SU-DHL-6 (cell line): ENCODE results near the gene PRKCA.

Experiments
- H2AFZ ChIP-seq: fragments of 200-600 bp; sonication (generic); 2 replicates; pipeline ENCODE4 v1.6.1; 2014; ENCODE audit warnings: low read depth, mild to moderate bottlenecking, moderate library complexity, mixed read lengths, antibody characterized with exemption, low read length; ENCODE audit not compliant: severe bottlenecking
- H3F3A ChIP-seq: fragments of 200-600 bp; shearing (Covaris generic); 2 replicates; pipeline ENCODE4 v1.6.0; 2016; ENCODE audit warnings: antibody characterized with exemption, mild to moderate bottlenecking; ENCODE audit not compliant: insufficient read depth
- H3K27ac ChIP-seq: fragments of 200-600 bp; sonication (generic); 2 replicates; pipeline ENCODE4 v1.5.1; 2016; ENCODE audit warnings: low read depth, mild to moderate bottlenecking, low read length, moderate library complexity, mixed read lengths
- H3K27me3 ChIP-seq: fragments of 200-600 bp; sonication (generic), shearing (Covaris generic); 2 replicates; pipeline ENCODE4 v1.6.0; 2014; ENCODE audit warnings: mild to moderate bottlenecking, low read length
- H3K36me3 ChIP-seq: fragments of 200-600 bp; sonication (generic); 2 replicates; pipeline ENCODE4 v1.6.1; 2014; ENCODE audit warnings: mild to moderate bottlenecking, low read length, mixed read lengths
- H3K4me2 ChIP-seq: fragments of 300-600, 200-600 bp; shearing (Covaris generic), sonication (generic); 2 replicates; pipeline ENCODE4 v1.6.0; 2014; ENCODE audit warnings: low read length, low read depth, mild to moderate bottlenecking; ENCODE audit not compliant: poor library complexity, severe bottlenecking
- H3K4me3 ChIP-seq: fragments of 200-600 bp; sonication (generic); 2 replicates; pipeline ENCODE4 v1.5.1; 2014; ENCODE audit warnings: antibody characterized with exemption, low read length, mild to moderate bottlenecking, mixed read lengths; ENCODE audit not compliant: insufficient read depth, poor library complexity, severe bottlenecking
- H3K79me2 ChIP-seq: fragments of 200-600 bp; sonication (generic); 2 replicates; pipeline ENCODE4 v1.6.1; 2014; ENCODE audit warnings: mild to moderate bottlenecking, low read length, moderate library complexity; ENCODE audit not compliant: insufficient read depth
- H3K9ac ChIP-seq: fragments of 200-600 bp; sonication (generic); 2 replicates; pipeline ENCODE4 v1.7.0; 2014; ENCODE audit warnings: mild to moderate bottlenecking, low read length
- H3K9me2 ChIP-seq: fragments of 200-600 bp; sonication (generic); replicated peaks from 2 replicates; pipeline ENCODE4 v1.6.1; 2014; ENCODE audit warnings: low read length; ENCODE audit not compliant: insufficient read depth
- H3K9me3 ChIP-seq: fragments of 200-600 bp; sonication (generic); 2 replicates; pipeline ENCODE4 v1.6.1; 2014; ENCODE audit warnings: low read length, mixed read lengths; ENCODE audit not compliant: insufficient read depth
- H4K20me1 ChIP-seq: fragments of 200-600 bp; sonication (generic); 2 replicates; pipeline ENCODE4 v1.6.1; 2014; ENCODE audit warnings: low read depth, mild to moderate bottlenecking, antibody characterized with exemption, low read length, moderate library complexity, mixed read lengths
- CTCF ChIP-seq: fragments of 200-600 bp; sonication (generic); IDR thresholded peaks from one replicate; pipeline ENCODE4 v1.5.1; 2017; ENCODE audit warnings: antibody characterized with exemption, mild to moderate bottlenecking, low read length, moderate library complexity; ENCODE audit not compliant: insufficient read depth, poor library complexity, severe bottlenecking
- EZH2phosphoT487 ChIP-seq: fragments of 200-600 bp; sonication (generic), shearing (Covaris generic); conservative IDR thresholded peaks from 2 replicates; pipeline ENCODE4 v1.6.1; 2018; ENCODE audit warnings: mild to moderate bottlenecking, antibody characterized with exemption, low read length, moderate library complexity, mixed read lengths

The PRKCA gene

GRCh38 chr17:66468241-66469087 lies 166.1 kb downstream of the PRKCA start:
- peak overlapping the region; percentile 76 for H3K27ac ChIP-seq
- peak overlapping the region; percentile 38; the same call in 1 of the 2 replicates for H3K9ac ChIP-seq
- H3K4me2 ChIP-seq: peak overlapping the region; percentile 52
- TF ChIP-seq CTCF (no peak), EZH2phosphoT487 (no peak)
- no peak overlapping the region for H2AFZ ChIP-seq
- no peaks in the 10 kb centered on the region for H4K20me1 ChIP-seq
- no peaks in the 10 kb centered on the region for H3K9me3 ChIP-seq
- H3K36me3 ChIP-seq: no peaks in the 10 kb centered on the region
- H3K4me3 ChIP-seq: no peak overlapping the region
- H3F3A ChIP-seq: peaks cover 50% of the 10 kb centered on the region
- no peaks in the 10 kb centered on the region for H3K9me2 ChIP-seq
- H3K27me3 ChIP-seq: no peaks in the 10 kb centered on the region
- peaks cover 97% of the 10 kb centered on the region for H3K79me2 ChIP-seq

- no peak overlapping the region for H2AFZ ChIP-seq
- no peaks in the 10 kb centered on the region for H3K9me2 ChIP-seq
- H3K4me2 ChIP-seq: peak overlapping the region; percentile 52
- no peaks in the 10 kb centered on the region for H3K27me3 ChIP-seq
- peaks cover 92% of the 10 kb centered on the region for H3K79me2 ChIP-seq
- peaks cover 45% of the 10 kb centered on the region for H3F3A ChIP-seq
- no peak overlapping the region for H3K4me3 ChIP-seq
- H3K9ac ChIP-seq: peak overlapping the region; percentile 38; the same call in 1 of the 2 replicates
- no peaks in the 10 kb centered on the region for H4K20me1 ChIP-seq
- H3K9me3 ChIP-seq: no peaks in the 10 kb centered on the region
- TF ChIP-seq EZH2phosphoT487: no peak
- TF ChIP-seq CTCF: no peak
- peak overlapping the region; percentile 76 for H3K27ac ChIP-seq
- H3K36me3 ChIP-seq: no peaks in the 10 kb centered on the region
Observed at GRCh38 chr17:66469088-66469442, 166.7 kb downstream of the PRKCA start.

GRCh38 chr17:66469461-66469860 lies 167.0 kb downstream of the PRKCA start:
- H3K9ac ChIP-seq: peak overlapping the region; percentile 38
- no peaks in the 10 kb centered on the region for H3K36me3 ChIP-seq
- peaks cover 42% of the 10 kb centered on the region for H3F3A ChIP-seq
- no peaks in the 10 kb centered on the region for H4K20me1 ChIP-seq
- TF ChIP-seq EZH2phosphoT487 (no peak), CTCF (no peak)
- peak overlapping the region; percentile 52 for H3K4me2 ChIP-seq
- H3K27me3 ChIP-seq: no peaks in the 10 kb centered on the region
- H3K27ac ChIP-seq: peak overlapping the region; percentile 76
- H3K4me3 ChIP-seq: peak overlapping the region; percentile 12
- H3K9me3 ChIP-seq: no peaks in the 10 kb centered on the region
- peaks cover 92% of the 10 kb centered on the region for H3K79me2 ChIP-seq
- no peaks in the 10 kb centered on the region for H3K9me2 ChIP-seq
- H2AFZ ChIP-seq: no peak overlapping the region
